Esophagus muscularis mucosa (tissue), 4 donors: ENCODE data around the gene NCKIPSD. TPM values are rescaled to one million over a fixed set of nuclear protein-coding genes. Genes with fewer than 3 reads are reported as not detected.

Experiments
- DNase-seq: peaks from one replicate; pipeline ENCODE4 v3.0.0-alpha.2; 2017; ENCODE audit errors: extremely low spot score
- H3K27ac ChIP-seq, 4 donors: fragments of 200-600 bp; sonication (generic); replicated peaks in 1 of 4; 1 replicate in 3 of 4; 2 replicates in 1 of 4; pipeline ENCODE4 v1.5.1; 2016 to 2019; ENCODE audit warnings: mild to moderate bottlenecking in 1 of 4
- H3K27me3 ChIP-seq, 4 donors: fragments of 200-600 bp; sonication (generic); one replicate each; pipeline versions ENCODE4 v1.5.1 to v1.6.0; 2016 to 2019
- H3K36me3 ChIP-seq, 4 donors: fragments of 200-600 bp; sonication (generic); one replicate each; pipeline ENCODE4 v1.5.1; 2016 to 2019
- H3K4me1 ChIP-seq, 4 donors: fragments of 200-600 bp; sonication (generic); one replicate each; pipeline ENCODE4 v1.5.1; 2016 to 2019
- H3K4me3 ChIP-seq, 4 donors: fragments of 200-600 bp; sonication (generic); 1 replicate in 2 of 4; 2 replicates in 2 of 4; pipeline ENCODE4 v1.5.1; 2016 to 2019; ENCODE audit warnings: mild to moderate bottlenecking in 4 of 4, moderate library complexity in 1 of 4
- H3K9me3 ChIP-seq, 4 donors: fragments of 200-600 bp; sonication (generic); 1 replicate in 3 of 4; 2 replicates in 1 of 4; pipeline ENCODE4 v1.5.1; 2016 to 2019
- EP300 ChIP-seq: sonication (generic); formaldehyde crosslinking; IDR thresholded peaks from one replicate; pipeline ENCODE4 v1.6.1; 2017; ENCODE audit warnings: antibody characterized with exemption
- POLR2A ChIP-seq: fragments of 450-650 bp; IDR thresholded peaks from one replicate; pipeline ENCODE4 v1.6.1; 2017; ENCODE audit warnings: antibody characterized with exemption, moderate library complexity, mild to moderate bottlenecking, low read depth
- POLR2AphosphoS5 ChIP-seq, 2 donors: sonication (generic); formaldehyde crosslinking; IDR thresholded peaks; one replicate each; pipeline ENCODE4 v1.6.1; 2017; ENCODE audit warnings: antibody characterized with exemption in 2 of 2
- WGBS: methylation state at CpG from one replicate; pipeline ENCODE4 v1.1.5; 2018; 5-methylcytosine and 5-hydroxymethylcytosine counted together
- intact Hi-C: fragments of 100-400 bp; cut with DNase I; formaldehyde crosslinking; loops from one replicate; pipeline ENCODE4 v1.15.1; 2023
- total RNA-seq, 4 donors: library from RNA; depleted of rRNA; stranded (reverse); fragments of >200 nt; gene quantifications; one replicate each; pipeline versions ENCODE4 v1.1.0 to v1.2.1, GENCODE V29; 2016
- TF ChIP-seq, protein P1 (sequence below), 3 experiments: fragments of 200-600 bp in 2 of 3; fragments of 450-650 bp in 1 of 3; sonication (generic) in 2 of 3; IDR thresholded peaks; one replicate each; pipeline ENCODE4 v1.5.1; 2017 to 2019; ENCODE audit warnings: antibody characterized with exemption in 3 of 3, mild to moderate bottlenecking in 2 of 3, moderate library complexity in 1 of 3

NCKIPSD gene
- total RNA-seq, 4 donors from 2014 or later = 18.9 to 34.7 (median 29.1) TPM

DNA sequence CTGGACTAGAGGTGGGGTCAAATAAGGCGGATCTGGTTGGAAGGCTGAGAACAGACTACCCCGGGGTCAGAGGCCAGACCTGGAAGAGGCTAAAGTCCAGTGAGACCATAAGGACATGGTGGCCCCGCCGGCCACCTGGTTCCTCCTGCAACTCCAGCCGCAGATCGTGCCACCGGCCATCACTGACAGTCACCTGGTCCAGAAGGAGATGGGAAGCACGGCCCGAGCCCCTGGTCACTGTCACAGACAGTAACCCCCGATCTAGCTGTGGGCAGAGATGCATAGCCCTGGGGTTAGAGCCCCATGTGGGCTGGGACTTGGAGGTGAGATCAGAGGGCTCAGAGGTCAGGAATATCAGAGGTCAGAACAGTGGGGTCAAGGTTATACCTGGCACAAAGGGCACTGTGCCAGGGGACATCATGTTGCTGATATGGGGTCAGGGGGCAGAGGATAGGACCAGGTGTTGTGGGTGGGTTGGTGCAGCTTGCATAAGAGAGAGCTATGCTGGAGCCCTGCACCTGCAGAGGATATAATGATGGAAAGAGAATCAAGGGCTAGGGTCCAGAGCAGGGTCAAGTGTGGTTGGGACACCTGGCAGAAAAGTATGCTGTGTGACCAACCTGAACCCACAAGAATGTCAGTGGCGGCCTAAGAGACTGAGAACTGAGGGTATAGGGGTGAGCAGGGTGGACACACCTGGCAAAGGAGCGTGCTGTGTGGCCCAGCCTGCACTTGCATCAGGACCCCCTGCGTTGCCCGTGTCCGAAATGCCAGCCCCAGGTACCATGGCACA, 32.6 kb downstream of the NCKIPSD start:
- TF ChIP-seq EP300 (no peak), POLR2AphosphoS5 (IDR thresholded peaks at IDR 0.05) (no peak), POLR2A (no peak)
- TF ChIP-seq, protein P1, sequence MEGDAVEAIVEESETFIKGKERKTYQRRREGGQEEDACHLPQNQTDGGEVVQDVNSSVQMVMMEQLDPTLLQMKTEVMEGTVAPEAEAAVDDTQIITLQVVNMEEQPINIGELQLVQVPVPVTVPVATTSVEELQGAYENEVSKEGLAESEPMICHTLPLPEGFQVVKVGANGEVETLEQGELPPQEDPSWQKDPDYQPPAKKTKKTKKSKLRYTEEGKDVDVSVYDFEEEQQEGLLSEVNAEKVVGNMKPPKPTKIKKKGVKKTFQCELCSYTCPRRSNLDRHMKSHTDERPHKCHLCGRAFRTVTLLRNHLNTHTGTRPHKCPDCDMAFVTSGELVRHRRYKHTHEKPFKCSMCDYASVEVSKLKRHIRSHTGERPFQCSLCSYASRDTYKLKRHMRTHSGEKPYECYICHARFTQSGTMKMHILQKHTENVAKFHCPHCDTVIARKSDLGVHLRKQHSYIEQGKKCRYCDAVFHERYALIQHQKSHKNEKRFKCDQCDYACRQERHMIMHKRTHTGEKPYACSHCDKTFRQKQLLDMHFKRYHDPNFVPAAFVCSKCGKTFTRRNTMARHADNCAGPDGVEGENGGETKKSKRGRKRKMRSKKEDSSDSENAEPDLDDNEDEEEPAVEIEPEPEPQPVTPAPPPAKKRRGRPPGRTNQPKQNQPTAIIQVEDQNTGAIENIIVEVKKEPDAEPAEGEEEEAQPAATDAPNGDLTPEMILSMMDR (IDR thresholded peaks at IDR 0.05) = no peak
- no peak for DNase-seq
- H3K4me1 ChIP-seq = peaks cover 4 to 20% (median 18%) of the 10 kb centered on the region in 4 donors
- no peaks in the 10 kb centered on the region for H3K36me3 ChIP-seq
- no peak overlapping the region for H3K4me3 ChIP-seq
- H3K9me3 ChIP-seq = no peaks in the 10 kb centered on the region
- H3K27me3 ChIP-seq = peaks cover 0 to 7% (median 0%) of the 10 kb centered on the region in 4 donors
- intact Hi-C loops = no loop called here
- 90% methylated on average over 12 of the region's 15 CpGs for WGBS
- H3K27ac ChIP-seq = no peak overlapping the region

DNA sequence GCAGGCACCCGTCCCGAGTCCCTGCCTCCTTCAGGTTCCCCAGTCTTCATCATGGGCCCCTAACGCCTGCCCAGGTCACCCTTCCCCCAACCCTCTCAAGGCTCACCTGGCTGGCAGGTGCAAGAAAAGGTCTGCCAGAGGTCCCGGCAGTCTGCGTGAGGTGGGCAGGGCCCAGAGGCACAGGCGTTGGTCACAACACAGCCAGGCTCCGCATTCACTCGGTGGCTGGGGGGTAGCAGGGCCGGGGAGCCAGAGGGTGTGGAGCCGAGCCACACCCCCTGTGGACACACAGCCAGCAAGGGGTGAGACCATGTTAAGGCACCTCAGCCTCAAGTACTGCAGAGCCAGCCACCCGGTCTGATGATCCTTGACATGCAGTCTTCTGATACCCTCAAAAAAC, 33.9 kb downstream of the NCKIPSD start:
- no peak overlapping the region for H3K27ac ChIP-seq
- H3K36me3 ChIP-seq = no peaks in the 10 kb centered on the region
- no peak overlapping the region for H3K4me3 ChIP-seq
- peaks cover 4 to 16% (median 15%) of the 10 kb centered on the region in 4 donors for H3K4me1 ChIP-seq
- no peaks in the 10 kb centered on the region for H3K9me3 ChIP-seq
- TF ChIP-seq POLR2AphosphoS5 (IDR thresholded peaks at IDR 0.05) = no peak
- no peak for DNase-seq
- 98% methylated on average over 6 of the region's 11 CpGs for WGBS
- intact Hi-C loops = no loop called here
- H3K27me3 ChIP-seq = no peaks in the 10 kb centered on the region

DNA sequence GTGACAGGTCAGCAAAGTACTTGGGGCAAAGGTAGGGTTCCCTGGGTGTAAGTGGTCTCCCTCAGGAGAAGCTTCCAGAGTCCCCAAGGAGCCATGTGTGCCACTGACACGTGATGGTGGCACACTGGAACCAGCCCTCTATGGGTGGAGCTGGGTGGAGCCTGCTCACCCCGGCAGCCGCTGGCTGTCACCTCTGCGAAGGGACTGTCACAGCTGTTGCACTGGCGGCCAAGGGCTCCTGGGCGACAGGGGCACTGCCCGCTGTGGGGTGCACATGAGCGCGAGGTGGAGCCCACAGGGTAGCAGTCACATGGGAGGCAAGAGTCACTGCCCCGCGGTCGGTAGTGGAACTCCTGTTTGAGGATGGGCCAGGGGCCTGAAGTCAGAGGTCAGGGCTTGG, 35.0 kb downstream of the NCKIPSD start:
- TF ChIP-seq POLR2A (no peak), POLR2AphosphoS5 (IDR thresholded peaks at IDR 0.05) (no peak), EP300 (no peak)
- TF ChIP-seq, protein P1 (IDR thresholded peaks at IDR 0.05) = no peak
- intact Hi-C loops = no loop called here
- H3K27me3 ChIP-seq = no peaks in the 10 kb centered on the region
- H3K4me1 ChIP-seq = peaks cover 0 to 5% (median 5%) of the 10 kb centered on the region in 4 donors
- H3K36me3 ChIP-seq = no peaks in the 10 kb centered on the region
- no peak overlapping the region for H3K27ac ChIP-seq
- no peak overlapping the region for H3K4me3 ChIP-seq
- DNase-seq = no peak
- WGBS = 82% methylated on average over 9 of the region's 12 CpGs
- H3K9me3 ChIP-seq = no peaks in the 10 kb centered on the region

- no peaks in the 10 kb centered on the region for H3K9me3 ChIP-seq
- DNase-seq = no peak
- 95% methylated on average over 8 of the region's 15 CpGs for WGBS
Measured at GRCh38 chr3:48648188-48648850, 37.4 kb downstream of the NCKIPSD start.

DNA sequence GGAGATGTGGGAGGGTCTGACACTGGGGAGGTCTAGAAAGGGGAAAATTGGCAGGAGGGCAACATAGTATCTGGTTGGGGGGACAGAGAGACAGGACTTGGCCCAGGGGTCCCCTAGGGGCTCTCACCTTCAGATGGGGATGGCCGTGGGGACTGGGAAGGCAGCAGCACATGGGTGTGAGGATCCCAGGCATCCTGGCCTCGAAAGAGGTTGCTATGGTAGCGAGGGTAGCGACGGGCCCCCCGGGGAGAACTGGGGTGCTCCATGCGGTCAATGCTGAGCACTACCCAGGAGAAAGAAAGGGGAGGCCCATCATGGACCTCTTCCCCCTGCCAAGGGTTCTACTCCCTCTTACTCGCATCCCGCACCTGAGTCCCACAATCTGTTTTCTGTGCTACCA, 38.0 kb downstream of the NCKIPSD start:
- Histone ChIP-seq H3K27ac (no peak overlapping the region), H3K9me3 (no peaks in the 10 kb centered on the region), H3K27me3 (no peaks in the 10 kb centered on the region), H3K36me3 (no peaks in the 10 kb centered on the region), H3K4me1 (no peaks in the 10 kb centered on the region), H3K4me3 (no peak overlapping the region)
- TF ChIP-seq EP300 = no peak
- no peak for TF ChIP-seq POLR2A
- TF ChIP-seq, protein P1 (IDR thresholded peaks at IDR 0.05) = no peak
- TF ChIP-seq POLR2AphosphoS5 (IDR thresholded peaks at IDR 0.05) = no peak
- WGBS = 87% methylated on average over 9 of the region's 9 CpGs
- intact Hi-C loops = no loop called here
- DNase-seq = no peak

More at GRCh38 chr3:48648188-48648850, 37.4 kb downstream of the NCKIPSD start:
- no peaks in the 10 kb centered on the region for H3K4me1 ChIP-seq
- no peak for TF ChIP-seq POLR2A
- no peak for TF ChIP-seq POLR2AphosphoS5 (IDR thresholded peaks at IDR 0.05)
- TF ChIP-seq EP300 = no peak
- TF ChIP-seq, protein P1 (IDR thresholded peaks at IDR 0.05) = no peak
- no peak overlapping the region for H3K4me3 ChIP-seq
- H3K36me3 ChIP-seq = no peaks in the 10 kb centered on the region
- intact Hi-C loops = no loop called here
- H3K27me3 ChIP-seq = no peaks in the 10 kb centered on the region
- no peak overlapping the region for H3K27ac ChIP-seq
